Parathyroid adenoma (tissue), 2 donors: ENCODE data around the gene ITPA.
"Not testable (repeated sequence)": the region's sequence is repeated elsewhere in the genome, so short reads cannot be mapped to it uniquely, and the experiment has no call there.

Experiments
- H2AFZ ChIP-seq: fragments of 300-600 bp; sonication (generic); one replicate; pipeline ENCODE4 v1.7.0; 2017; ENCODE audit warnings: antibody characterized with exemption, mild to moderate bottlenecking
- H3K27ac ChIP-seq: fragments of 300-600 bp; sonication (generic); one replicate; pipeline ENCODE4 v1.7.0; 2017
- H3K27me3 ChIP-seq: fragments of 300-600 bp; sonication (generic); one replicate; pipeline ENCODE4 v1.7.0; 2017; ENCODE audit warnings: low read length; ENCODE audit not compliant: control insufficient read depth, insufficient read depth
- H3K36me3 ChIP-seq: fragments of 300-600 bp; sonication (generic); one replicate; pipeline ENCODE4 v1.7.0; 2017; ENCODE audit warnings: low read length; ENCODE audit not compliant: control insufficient read depth, insufficient read depth
- H3K4me1 ChIP-seq: fragments of 300-600 bp; sonication (generic); one replicate; pipeline ENCODE4 v1.7.0; 2017; ENCODE audit warnings: control low read depth
- H3K4me2 ChIP-seq: fragments of 300-600 bp; sonication (generic); one replicate; pipeline ENCODE4 v1.7.0; 2017; ENCODE audit warnings: low read length
- H3K4me3 ChIP-seq: fragments of 300-600 bp; sonication (generic); one replicate; pipeline ENCODE4 v1.7.0; 2017; ENCODE audit warnings: low read depth, low read length
- H3K79me2 ChIP-seq: fragments of 300-600 bp; sonication (generic); one replicate; pipeline ENCODE4 v1.7.0; 2017; ENCODE audit warnings: control low read depth
- H3K9ac ChIP-seq: fragments of 300-600 bp; sonication (generic); one replicate; pipeline ENCODE4 v1.7.0; 2017; ENCODE audit warnings: mild to moderate bottlenecking
- H3K9me3 ChIP-seq: fragments of 300-600 bp; sonication (generic); one replicate; pipeline ENCODE4 v1.7.0; 2017; ENCODE audit warnings: low read length; ENCODE audit not compliant: control insufficient read depth
- TF ChIP-seq, protein P1 (sequence below): fragments of 300-600 bp; sonication (generic); IDR thresholded peaks from one replicate; pipeline ENCODE4 v1.7.0; 2017; ENCODE audit warnings: antibody characterized with exemption, mild to moderate bottlenecking
- donor health status: primary hyperparathyroidism.

ITPA gene

DNA sequence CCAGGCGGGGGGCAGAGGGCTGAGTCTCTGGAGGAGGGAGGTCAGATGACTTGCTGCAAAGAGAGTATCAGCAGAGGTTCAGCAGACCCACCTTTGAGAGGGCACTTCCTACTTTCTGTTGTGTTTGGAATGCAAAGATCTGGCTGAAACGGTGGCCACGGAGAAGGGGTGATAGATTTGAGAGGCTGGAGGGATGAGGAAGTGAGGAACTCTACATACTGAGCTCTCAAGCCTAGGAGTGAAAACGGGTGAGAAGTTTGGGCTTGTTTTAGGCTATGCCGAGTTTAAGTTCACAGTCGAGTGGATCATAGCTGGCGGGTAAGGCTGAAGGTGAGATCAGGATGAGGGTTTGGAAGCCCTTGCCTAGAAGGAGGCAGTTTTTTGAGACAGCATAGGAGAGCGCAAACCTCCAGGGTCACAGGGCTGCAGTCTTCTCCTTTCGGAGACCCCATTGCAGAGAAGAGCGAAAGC is 477 bp upstream of the ITPA start:
- Histone ChIP-seq H3K4me3 (peak overlapping the region; percentile 92), H3K36me3 (no peaks in the 10 kb centered on the region), H3K9me3 (no peaks in the 10 kb centered on the region), H3K27ac (peak overlapping the region; percentile 48), H3K4me1 (no peaks in the 10 kb centered on the region), H3K27me3 (no peaks in the 10 kb centered on the region), H2AFZ (peak overlapping the region; percentile 95), H3K9ac (no peak overlapping the region), H3K4me2 (peak overlapping the region; percentile 100), H3K79me2 (no peaks in the 10 kb centered on the region)
- TF ChIP-seq, protein P1, sequence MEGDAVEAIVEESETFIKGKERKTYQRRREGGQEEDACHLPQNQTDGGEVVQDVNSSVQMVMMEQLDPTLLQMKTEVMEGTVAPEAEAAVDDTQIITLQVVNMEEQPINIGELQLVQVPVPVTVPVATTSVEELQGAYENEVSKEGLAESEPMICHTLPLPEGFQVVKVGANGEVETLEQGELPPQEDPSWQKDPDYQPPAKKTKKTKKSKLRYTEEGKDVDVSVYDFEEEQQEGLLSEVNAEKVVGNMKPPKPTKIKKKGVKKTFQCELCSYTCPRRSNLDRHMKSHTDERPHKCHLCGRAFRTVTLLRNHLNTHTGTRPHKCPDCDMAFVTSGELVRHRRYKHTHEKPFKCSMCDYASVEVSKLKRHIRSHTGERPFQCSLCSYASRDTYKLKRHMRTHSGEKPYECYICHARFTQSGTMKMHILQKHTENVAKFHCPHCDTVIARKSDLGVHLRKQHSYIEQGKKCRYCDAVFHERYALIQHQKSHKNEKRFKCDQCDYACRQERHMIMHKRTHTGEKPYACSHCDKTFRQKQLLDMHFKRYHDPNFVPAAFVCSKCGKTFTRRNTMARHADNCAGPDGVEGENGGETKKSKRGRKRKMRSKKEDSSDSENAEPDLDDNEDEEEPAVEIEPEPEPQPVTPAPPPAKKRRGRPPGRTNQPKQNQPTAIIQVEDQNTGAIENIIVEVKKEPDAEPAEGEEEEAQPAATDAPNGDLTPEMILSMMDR, result no peak

GRCh38 chr20:3209946-3210317 is 634 bp downstream of the ITPA start:
- Histone ChIP-seq H3K4me1 (no peaks in the 10 kb centered on the region), H3K4me3 (peak overlapping the region; percentile 92), H3K27me3 (no peaks in the 10 kb centered on the region), H3K27ac (no peak overlapping the region), H3K79me2 (no peaks in the 10 kb centered on the region), H2AFZ (peak overlapping the region; percentile 95), H3K9me3 (no peaks in the 10 kb centered on the region), H3K9ac (peak overlapping the region; percentile 40), H3K36me3 (no peaks in the 10 kb centered on the region), H3K4me2 (peak overlapping the region; percentile 100)
- TF ChIP-seq, protein P1, result no peak

- Histone ChIP-seq H3K4me1 (no peaks in the 10 kb centered on the region), H3K9ac (no peak overlapping the region), H3K4me2 (peak overlapping the region; percentile 100), H2AFZ (no peak overlapping the region), H3K4me3 (peak overlapping the region; percentile 92), H3K79me2 (no peaks in the 10 kb centered on the region), H3K9me3 (no peaks in the 10 kb centered on the region), H3K27ac (no peak overlapping the region), H3K36me3 (no peaks in the 10 kb centered on the region), H3K27me3 (no peaks in the 10 kb centered on the region)
- TF ChIP-seq, protein P1, result no peak
Observed at GRCh38 chr20:3210346-3210745, 1.0 kb downstream of the ITPA start.

DNA sequence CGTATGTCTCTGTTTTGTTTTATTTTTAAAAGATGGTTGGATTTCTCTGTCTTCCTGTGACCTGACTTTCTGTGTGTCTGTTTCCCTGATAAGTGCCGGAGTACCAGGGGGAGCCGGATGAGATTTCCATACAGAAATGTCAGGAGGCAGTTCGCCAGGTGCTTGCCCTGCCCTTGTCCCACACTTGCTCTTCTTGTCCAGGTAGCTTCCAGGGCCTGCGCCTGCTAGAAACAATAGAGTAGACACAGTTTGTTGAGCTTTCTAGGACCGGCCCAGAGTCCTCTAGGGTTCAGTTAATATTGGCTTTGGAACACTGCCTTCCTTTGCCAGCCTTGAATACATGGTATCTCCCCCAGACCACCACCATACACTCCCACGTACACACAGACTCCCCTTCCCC is 3.9 kb downstream of the ITPA start:
- no peak overlapping the region for H3K27ac ChIP-seq
- H3K4me2 ChIP-seq, result no peak overlapping the region
- H3K4me3 ChIP-seq, result no peak overlapping the region
- no peaks in the 10 kb centered on the region for H3K4me1 ChIP-seq
- H3K36me3 ChIP-seq, result no peaks in the 10 kb centered on the region
- no peaks in the 10 kb centered on the region for H3K79me2 ChIP-seq
- TF ChIP-seq, protein P1, result no peak
- H3K9ac ChIP-seq, result no peak overlapping the region
- H3K27me3 ChIP-seq, result no peaks in the 10 kb centered on the region
- H3K9me3 ChIP-seq, result no peaks in the 10 kb centered on the region
- no peak overlapping the region for H2AFZ ChIP-seq

GRCh38 chr20:3215359-3215917 is 6.1 kb downstream of the ITPA start:
- not testable (repeated sequence) for H3K79me2 ChIP-seq, H3K9ac ChIP-seq, H3K27me3 ChIP-seq, H3K4me3 ChIP-seq, H3K4me2 ChIP-seq, H2AFZ ChIP-seq, H3K27ac ChIP-seq, H3K4me1 ChIP-seq, H3K9me3 ChIP-seq, H3K36me3 ChIP-seq
